CD4-positive, alpha-beta T cell (primary cell): ENCODE results near the gene UVSSA. TPM values are rescaled to one million over a fixed set of nuclear protein-coding genes. Genes with fewer than 3 reads are reported as not detected.

Source experiments
- ATAC-seq: fragments of 200-7000 bp; cut with Tn5 transposase; one replicate; pipeline ENCODE4 v1.10.0; 2022; ENCODE audit warnings: mild to moderate bottlenecking; ENCODE audit not compliant: poor library complexity
- CTCF ChIA-PET: fragments of 350-600 bp; sonication (Branson Sonifier 250); formaldehyde crosslinking; loops from one replicate; lab custom pipeline; 2021; ENCODE audit warnings: antibody characterized with exemption, inconsistent platforms; lab: Charles Lee
- POLR2A ChIA-PET: fragments of 350-600 bp; sonication (Branson Sonifier 250); formaldehyde crosslinking; loops from one replicate; lab custom pipeline; 2021; ENCODE audit warnings: antibody characterized with exemption, inconsistent platforms; lab: Charles Lee
- DNase-seq, 14 experiments: peaks; one replicate each; pipeline ENCODE4 v3.0.0-alpha.2; 2013 to 2020; ENCODE audit warnings: mixed read lengths in 2 of 14
- H3K27ac ChIP-seq, 2 donors: one replicate each; pipeline versions ENCODE4 v1.5.1 to v1.7.0; 2013; ENCODE audit warnings: low read length in 2 of 2, low read depth in 1 of 2, mild to moderate bottlenecking in 1 of 2
- H3K27me3 ChIP-seq, 2 experiments: 1 replicate in 1 of 2; 2 replicates in 1 of 2; pipeline versions ENCODE4 v1.6.1 to v1.7.0; 2013; ENCODE audit warnings: low read length in 2 of 2, control low read depth in 1 of 2, mild to moderate bottlenecking in 1 of 2, moderate library complexity in 1 of 2; ENCODE audit not compliant: insufficient read depth in 2 of 2, control insufficient read depth in 1 of 2
- H3K36me3 ChIP-seq: one replicate; pipeline ENCODE4 v1.6.1; 2013; ENCODE audit warnings: low read length, control low read depth; ENCODE audit not compliant: insufficient read depth
- H3K4me1 ChIP-seq: one replicate; pipeline ENCODE4 v1.6.1; 2013; ENCODE audit warnings: low read length, control low read depth; ENCODE audit not compliant: insufficient read depth
- H3K4me3 ChIP-seq: one replicate; pipeline ENCODE4 v1.5.1; 2013; ENCODE audit warnings: mild to moderate bottlenecking, low read length, moderate library complexity
- H3K9me3 ChIP-seq, 2 experiments: 1 replicate in 1 of 2; 2 replicates in 1 of 2; pipeline versions ENCODE4 v1.6.1 to v1.7.0; 2013; ENCODE audit warnings: low read length in 2 of 2, mild to moderate bottlenecking in 2 of 2, control low read depth in 1 of 2, moderate library complexity in 1 of 2; ENCODE audit not compliant: control insufficient read depth in 1 of 2, insufficient read depth in 1 of 2
- H3K27ac Mint-ChIP-seq: one replicate; pipeline ENCODE4 v1.8.0; 2020; ENCODE audit warnings: mixed read lengths
- H3K27me3 Mint-ChIP-seq: one replicate; pipeline ENCODE4 v1.8.0; 2021; ENCODE audit warnings: mixed read lengths
- H3K36me3 Mint-ChIP-seq: one replicate; pipeline ENCODE4 v1.8.0; 2021; ENCODE audit warnings: low read depth, mixed read lengths
- H3K4me1 Mint-ChIP-seq: one replicate; pipeline ENCODE4 v1.8.0; 2021; ENCODE audit warnings: low read depth, mixed read lengths
- H3K4me3 Mint-ChIP-seq: one replicate; pipeline ENCODE4 v1.8.0; 2020; ENCODE audit warnings: mild to moderate bottlenecking, mixed read lengths
- H3K9me3 Mint-ChIP-seq: one replicate; pipeline ENCODE4 v1.8.0; 2020; ENCODE audit warnings: mixed read lengths
- CTCF ChIP-seq: fragments of 200-600 bp; IDR thresholded peaks from one replicate; pipeline ENCODE4 v1.8.0; 2022; ENCODE audit warnings: antibody characterized with exemption, mild to moderate bottlenecking
- intact Hi-C, 2 experiments: fragments of 100-400 bp; cut with DNase I in 1 of 2; cut with micrococcal nuclease in 1 of 2; formaldehyde crosslinking; loops; one replicate each; pipeline versions ENCODE4 v1.15.1 to v1.9.0; 2023 to 2025; cut with DNase I, micrococcal nuclease
- total RNA-seq, 174 experiments: library from RNA in 2 of 174; stranded (reverse) in 2 of 174; gene quantifications; one replicate each; pipeline ENCODE4 v1.2.3 and lab custom pipeline; 2021 to 2026

The UVSSA gene
- total RNA-seq, 2 experiments from 2014 or later: 31.1 to 33.1 TPM

GRCh38 chr4:1309261-1310010 is 37.6 kb upstream of the UVSSA start:
- DNase-seq: peak in 12 of 14 experiments; percentile 32 to 81 (median 52)
- TF ChIP-seq CTCF: no peak
- Mint-ChIP-seq H3K27me3 (no peaks in the 10 kb centered on the region), H3K4me3 (peak overlapping the region; percentile 76), H3K27ac (peak overlapping the region; percentile 82), H3K9me3 (no peaks in the 10 kb centered on the region), H3K4me1 (peaks cover 65% of the 10 kb centered on the region), H3K36me3 (peaks cover 54% of the 10 kb centered on the region)
- intact Hi-C loops: loop anchor here in 1 of 2 experiments (5.0 kb wide), 1 partner anchor 38 kb away; the partner anchor contains the start of gene UVSSA
- CTCF ChIA-PET: interaction anchor here (0.9 to 1.3 kb wide), 2 partner anchors 20 to 41 kb away, joined by 3 to 4 read pairs; partner anchors contain the start of gene MAEA
- Histone ChIP-seq H3K9me3 (no peaks in the 10 kb centered on the region), H3K36me3 (peaks cover 32% of the 10 kb centered on the region), H3K4me3 (peak overlapping the region; percentile 44), H3K27ac (peak overlapping the region in 1 of 2 donors; percentile 39), H3K4me1 (peaks cover 69% of the 10 kb centered on the region), H3K27me3 (no peaks in the 10 kb centered on the region)
- POLR2A ChIA-PET: interaction anchor here (0.7 to 2.7 kb wide), 8 partner anchors 18 to 62 kb away, joined by 3 to 19 read pairs (median 5); partner anchors contain the start of genes CTBP1, MAEA and UVSSA
- peak; percentile 51 for ATAC-seq

GRCh38 chr4:1310031-1310795 is 36.8 kb upstream of the UVSSA start:
- H3K36me3 ChIP-seq: peaks cover 39% of the 10 kb centered on the region
- peaks cover 68% of the 10 kb centered on the region for H3K4me1 ChIP-seq
- TF ChIP-seq CTCF: no peak
- intact Hi-C loops: no loop called here
- no peak for DNase-seq
- H3K9me3 Mint-ChIP-seq: no peaks in the 10 kb centered on the region
- H3K4me3 ChIP-seq: peak overlapping the region; percentile 44
- H3K4me3 Mint-ChIP-seq: peak overlapping the region; percentile 76
- peak overlapping the region; percentile 82 for H3K27ac Mint-ChIP-seq
- ATAC-seq: no peak
- H3K27ac ChIP-seq: peak overlapping the region in 1 of 2 donors; percentile 10
- POLR2A ChIA-PET: interaction anchor here (1.4 to 2.7 kb wide), 6 partner anchors 20 to 62 kb away, joined by 3 to 19 read pairs (median 5); partner anchors contain the start of genes MAEA and UVSSA
- peaks cover 67% of the 10 kb centered on the region for H3K4me1 Mint-ChIP-seq
- CTCF ChIA-PET: no interaction called here
- H3K27me3 ChIP-seq: no peaks in the 10 kb centered on the region
- no peaks in the 10 kb centered on the region for H3K27me3 Mint-ChIP-seq
- H3K9me3 ChIP-seq: no peaks in the 10 kb centered on the region
- H3K36me3 Mint-ChIP-seq: peaks cover 55% of the 10 kb centered on the region

- intact Hi-C loops: no loop called here
- Histone ChIP-seq H3K27ac (peak overlapping the region; percentile 21 to 55), H3K4me3 (peak overlapping the region; percentile 34), H3K9me3 (no peaks in the 10 kb centered on the region), H3K4me1 (peaks cover 66% of the 10 kb centered on the region), H3K27me3 (no peaks in the 10 kb centered on the region), H3K36me3 (peaks cover 36% of the 10 kb centered on the region)
- Mint-ChIP-seq H3K27ac (peak overlapping the region; percentile 82), H3K4me1 (peaks cover 66% of the 10 kb centered on the region), H3K9me3 (no peaks in the 10 kb centered on the region), H3K4me3 (peak overlapping the region; percentile 71), H3K36me3 (peaks cover 60% of the 10 kb centered on the region), H3K27me3 (no peaks in the 10 kb centered on the region)
- peak; percentile 70 for ATAC-seq
- CTCF ChIA-PET: no interaction called here
- TF ChIP-seq CTCF: no peak
- peak in 6 of 14 experiments; percentile 27 to 72 (median 42) for DNase-seq
- POLR2A ChIA-PET: interaction anchor here (1.3 to 2.7 kb wide), 4 partner anchors 19 to 61 kb away, joined by 3 to 19 read pairs (median 4); partner anchors contain the start of gene MAEA
These were observed 36.0 kb upstream of the UVSSA start for GRCh38 chr4:1310796-1311631.
